Fibroblast of lung (primary cell): Measurements from ENCODE around the gene SIVA1. TPM values are rescaled to one million over a fixed set of nuclear protein-coding genes. Genes with fewer than 3 reads are reported as not detected.
A peak's percentile ranks its signal among the peaks of the same experiment; 100 is the strongest.

Experiments used
- DNase-seq, 2 donors: peaks; one replicate each; pipeline versions ENCODE4 v3.0.0 to v3.0.0-alpha.2; 2010; ENCODE audit warnings: low read depth in 2 of 2
- H2AFZ ChIP-seq: 2 replicates; pipeline ENCODE4 v1.5.1; 2012; ENCODE audit warnings: low read length, control low read depth, inconsistent platforms
- H3K27ac ChIP-seq: 2 replicates; pipeline ENCODE4 v1.5.1; 2011; ENCODE audit warnings: low read length, control low read depth; ENCODE audit not compliant: insufficient read depth
- H3K27me3 ChIP-seq: 2 replicates; pipeline ENCODE4 v1.5.1; 2011; ENCODE audit warnings: mild to moderate bottlenecking, low read length; ENCODE audit not compliant: control insufficient read depth, insufficient read depth
- H3K36me3 ChIP-seq: 2 replicates; pipeline ENCODE4 v1.5.1; 2011; ENCODE audit warnings: low read length; ENCODE audit not compliant: control insufficient read depth, insufficient read depth
- H3K4me1 ChIP-seq: 2 replicates; pipeline ENCODE4 v1.5.1; 2011; ENCODE audit warnings: low read length; ENCODE audit not compliant: control insufficient read depth, insufficient read depth; ENCODE audit errors: extremely low read depth
- H3K4me2 ChIP-seq: 2 replicates; pipeline ENCODE4 v1.5.1; 2011; ENCODE audit warnings: low read length, control low read depth; ENCODE audit not compliant: insufficient read depth; ENCODE audit errors: extremely low read depth
- H3K4me3 ChIP-seq, 4 experiments: fragments of 200-600 bp in 1 of 4; sonication (generic) in 1 of 4; replicated peaks in 1 of 4; 2 replicates each; pipeline ENCODE4 v1.5.1; 2011 to 2016; ENCODE audit warnings: low read length in 4 of 4, low read depth in 3 of 4, mild to moderate bottlenecking in 3 of 4, control low read depth in 2 of 4, inconsistent platforms in 1 of 4, mixed read lengths in 1 of 4; ENCODE audit not compliant: insufficient read depth in 1 of 4; ENCODE audit errors: control extremely low read depth in 1 of 4
- H3K79me2 ChIP-seq: 2 replicates; pipeline ENCODE4 v1.5.1; 2012; ENCODE audit warnings: mild to moderate bottlenecking, low read length, inconsistent platforms; ENCODE audit not compliant: control insufficient read depth, insufficient read depth
- H3K9ac ChIP-seq: 2 replicates; pipeline ENCODE4 v1.5.1; 2011; ENCODE audit warnings: mild to moderate bottlenecking, low read length, control low read depth; ENCODE audit not compliant: insufficient read depth
- H3K9me3 ChIP-seq: 2 replicates; pipeline ENCODE4 v1.5.1; 2012; ENCODE audit warnings: low read depth, low read length; ENCODE audit not compliant: control insufficient read depth, insufficient read depth
- H4K20me1 ChIP-seq: 2 replicates; pipeline ENCODE4 v1.5.1; 2011; ENCODE audit warnings: low read length; ENCODE audit not compliant: control insufficient read depth, insufficient read depth; ENCODE audit errors: extremely low read depth
- CTCF ChIP-seq, 2 donors: IDR thresholded peaks in 1 of 2; conservative IDR thresholded peaks in 1 of 2; 1 replicate in 1 of 2; 2 replicates in 1 of 2; pipeline ENCODE4 v1.5.1; 2011 to 2012; ENCODE audit warnings: low read length in 2 of 2, control low read depth in 1 of 2, inconsistent platforms in 1 of 2, low read depth in 1 of 2, mild to moderate bottlenecking in 1 of 2
- EZH2 ChIP-seq: IDR thresholded peaks from 2 replicates; pipeline ENCODE4 v1.5.1; 2012; ENCODE audit warnings: low read length, control low read depth, mild to moderate bottlenecking; ENCODE audit errors: missing control alignments
- polyA plus RNA-seq, 2 donors: library from polyadenylated mRNA; depleted of rRNA in 1 of 2; stranded (reverse) in 1 of 2; unstranded in 1 of 2; fragments of >200 nt; gene quantifications; 2 replicates each; pipeline ENCODE4 v1.2.1, GENCODE V29; 2011 to 2012; ENCODE audit warnings: missing spikeins in 1 of 2
- total RNA-seq: library from RNA; depleted of rRNA; stranded (reverse); fragments of >200 nt; gene quantifications from 2 replicates; pipeline ENCODE4 v1.2.1, GENCODE V29; 2014

SIVA1 gene
- total and polyA plus RNA-seq, 2 donors (not counting 1 experiment from before 2014, with no cell fraction given): 26.1 to 65.1 TPM

GRCh38 chr14:104770072-104770579 is 17.2 kb downstream of the SIVA1 start:
- TF ChIP-seq EZH2 (no peak), CTCF (conservative IDR thresholded peaks at IDR 0.05 in 1 of 2, IDR thresholded peaks at IDR 0.05 in 1 of 2; ENCODE audit: low read depth in 1 of 2, low read length in 2 of 2) (no peak)
- Histone ChIP-seq H4K20me1 (no peaks in the 10 kb centered on the region), H3K9ac (no peak overlapping the region), H3K27ac (no peak overlapping the region), H3K36me3 (peaks cover 32% of the 10 kb centered on the region), H2AFZ (no peak overlapping the region), H3K4me1 (peaks cover 2% of the 10 kb centered on the region), H3K4me3 (no peak overlapping the region), H3K4me2 (no peak overlapping the region), H3K9me3 (no peaks in the 10 kb centered on the region), H3K79me2 (no peaks in the 10 kb centered on the region), H3K27me3 (no peaks in the 10 kb centered on the region)
- DNase-seq: no peak

GRCh38 chr14:104770851-104771272 is 17.9 kb downstream of the SIVA1 start:
- DNase-seq: no peak

GRCh38 chr14:104771374-104771773 is 18.4 kb downstream of the SIVA1 start:
- Histone ChIP-seq H3K36me3 (peaks cover 36% of the 10 kb centered on the region), H3K79me2 (no peaks in the 10 kb centered on the region), H3K27me3 (no peaks in the 10 kb centered on the region), H3K4me3 (no peak overlapping the region), H3K9ac (no peak overlapping the region), H4K20me1 (no peaks in the 10 kb centered on the region), H3K4me2 (no peak overlapping the region), H2AFZ (no peak overlapping the region), H3K27ac (no peak overlapping the region), H3K4me1 (peaks cover 2% of the 10 kb centered on the region), H3K9me3 (no peaks in the 10 kb centered on the region)
- no peak for TF ChIP-seq EZH2
- no peak for TF ChIP-seq CTCF (conservative IDR thresholded peaks at IDR 0.05 in 1 of 2, IDR thresholded peaks at IDR 0.05 in 1 of 2; ENCODE audit: low read depth in 1 of 2, low read length in 2 of 2)
- no peak for DNase-seq

More at GRCh38 chr14:104770851-104771272, 17.9 kb downstream of the SIVA1 start:
- H3K4me3 ChIP-seq: no peak overlapping the region
- H3K27me3 ChIP-seq: no peaks in the 10 kb centered on the region
- H4K20me1 ChIP-seq: no peaks in the 10 kb centered on the region
- TF ChIP-seq CTCF (conservative IDR thresholded peaks at IDR 0.05 in 1 of 2, IDR thresholded peaks at IDR 0.05 in 1 of 2; ENCODE audit: low read depth in 1 of 2, low read length in 2 of 2): peak; percentile 52 to 63
- no peak for TF ChIP-seq EZH2
- H2AFZ ChIP-seq: no peak overlapping the region
- H3K79me2 ChIP-seq: no peaks in the 10 kb centered on the region
- H3K27ac ChIP-seq: no peak overlapping the region
- H3K9me3 ChIP-seq: no peaks in the 10 kb centered on the region
- H3K36me3 ChIP-seq: peaks cover 35% of the 10 kb centered on the region
- H3K9ac ChIP-seq: no peak overlapping the region
- H3K4me2 ChIP-seq: no peak overlapping the region
- peaks cover 2% of the 10 kb centered on the region for H3K4me1 ChIP-seq
